Spleen (tissue), 11 donors: ENCODE data around the gene RAB12. TPM values are rescaled to one million over a fixed set of nuclear protein-coding genes. Genes with fewer than 3 reads are reported as not detected.
A peak's percentile ranks its signal among the peaks of the same experiment; 100 is the strongest.

Experiments
- DNase-seq: peaks from one replicate; pipeline ENCODE4 v3.0.0-alpha.2; 2020
- H3K27ac ChIP-seq, 8 donors: fragments of 200-600 bp; sonication (generic) in 7 of 8; 1 replicate in 4 of 8; 2 replicates in 4 of 8; pipeline versions ENCODE4 v1.5.0 to v1.8.0; 2016 to 2021; ENCODE audit warnings: inconsistent platforms in 4 of 8, mild to moderate bottlenecking in 4 of 8, moderate library complexity in 1 of 8
- H3K27me3 ChIP-seq, 7 donors: fragments of 200-600 bp; sonication (generic) in 6 of 7; replicated peaks in 1 of 7; 1 replicate in 4 of 7; 2 replicates in 3 of 7; pipeline versions ENCODE4 v1.5.0 to v1.8.0; 2016 to 2021; ENCODE audit warnings: inconsistent platforms in 3 of 7, mild to moderate bottlenecking in 1 of 7
- H3K36me3 ChIP-seq, 6 donors: fragments of 200-600 bp; sonication (generic) in 5 of 6; 1 replicate in 4 of 6; 2 replicates in 2 of 6; pipeline versions ENCODE4 v1.5.0 to v1.8.0; 2016 to 2021; ENCODE audit warnings: inconsistent platforms in 2 of 6
- H3K4me1 ChIP-seq, 6 donors: fragments of 200-600 bp; sonication (generic) in 5 of 6; 1 replicate in 3 of 6; 2 replicates in 3 of 6; pipeline versions ENCODE4 v1.5.0 to v1.8.0; 2016 to 2021; ENCODE audit warnings: inconsistent platforms in 3 of 6
- H3K4me3 ChIP-seq, 8 donors: fragments of 200-600 bp; sonication (generic) in 7 of 8; 1 replicate in 4 of 8; 2 replicates in 4 of 8; pipeline versions ENCODE4 v1.5.0 to v1.8.0; 2016 to 2021; ENCODE audit warnings: inconsistent platforms in 4 of 8, mild to moderate bottlenecking in 4 of 8, moderate library complexity in 2 of 8
- H3K9me3 ChIP-seq, 8 donors: fragments of 200-600 bp; sonication (generic) in 7 of 8; 1 replicate in 4 of 8; 2 replicates in 4 of 8; pipeline versions ENCODE4 v1.5.0 to v1.8.0; 2016 to 2021; ENCODE audit warnings: inconsistent platforms in 4 of 8
- CTCF ChIP-seq, 11 experiments: fragments of 200-600 bp in 7 of 11; fragments of 450-650 bp in 4 of 11; sonication (generic) in 4 of 11; IDR thresholded peaks in 8 of 11; conservative IDR thresholded peaks in 3 of 11; 1 replicate in 7 of 11; 2 replicates in 4 of 11; pipeline versions ENCODE4 v1.4.0 to v1.8.0; 2016 to 2021; ENCODE audit warnings: antibody characterized with exemption in 11 of 11, inconsistent platforms in 4 of 11, mild to moderate bottlenecking in 1 of 11
- POLR2A ChIP-seq, 3 donors: fragments of 450-650 bp; IDR thresholded peaks; one replicate each; pipeline ENCODE4 v1.5.1; 2017; ENCODE audit warnings: antibody characterized with exemption in 3 of 3, mild to moderate bottlenecking in 1 of 3
- POLR2AphosphoS5 ChIP-seq, 3 donors: sonication (generic); formaldehyde crosslinking; IDR thresholded peaks; one replicate each; pipeline ENCODE4 v1.5.1; 2017; ENCODE audit warnings: antibody characterized with exemption in 3 of 3
- WGBS, 5 donors: extraction: QIAGEN DNeasy Blood & Tissue Kit in 3 of 5; methylation state at CpG; one replicate each; pipeline versions ENCODE4 v1.1.5 to v1.1.7; 2013 to 2018; 5-methylcytosine and 5-hydroxymethylcytosine counted together
- intact Hi-C: fragments of 100-400 bp; cut with DNase I; formaldehyde crosslinking; loops from one replicate; pipeline ENCODE4 v1.15.0; 2023; ENCODE audit warnings: low total_unique reads
- polyA plus RNA-seq, 3 donors: library from polyadenylated mRNA; stranded (reverse); fragments of 200-250 nt; gene quantifications; one replicate each; pipeline ENCODE4 v1.2.1, GENCODE V29; 2013
- total RNA-seq, 7 donors: library from RNA; depleted of rRNA in 3 of 7; stranded (reverse); fragments of >200 nt in 3 of 7; fragmentation: NEBNext Ultra II Directional in 4 of 7; extraction: Animal tissue kit (Norgen Biotek cat#: 25700) in 4 of 7; gene quantifications; one replicate each; pipeline versions ENCODE4 v1.1.0 to v1.2.1, GENCODE V29; 2016 to 2021
- donor health status: healthy with polysubstance abuse.
- donor health status: DM: no; HTN: no; CAD: no; lungs with moderate emphysema.
- donor health status: DM: no; HTN: no; CAD: no.
- donor health status: Bipolar disorder and iron deficiency.
- donor health status: healthy.
- donor health status: DM: no; HTN: no; CAD: no.
- donor health status: DM: yes; HTN: yes; CAD: no.

RAB12 gene
- total and polyA plus RNA-seq, 10 donors = 26.0 to 56.5 (median 41.3) TPM

- DNase-seq = no peak
- no peaks in the 10 kb centered on the region for H3K9me3 ChIP-seq
- TF ChIP-seq POLR2AphosphoS5 (IDR thresholded peaks at IDR 0.05) = no peak
- no peak for TF ChIP-seq CTCF (IDR thresholded peaks at IDR 0.05 in 8 of 11, conservative IDR thresholded peaks at IDR 0.05 in 3 of 11)
- no peak for TF ChIP-seq POLR2A (IDR thresholded peaks at IDR 0.05)
- H3K27ac ChIP-seq = no peak overlapping the region
- peaks cover 0 to 92% (median 55%) of the 10 kb centered on the region in 6 donors for H3K36me3 ChIP-seq
- intact Hi-C loops = no loop called here
- no peak overlapping the region for H3K4me3 ChIP-seq
- peaks cover 0 to 13% (median 0%) of the 10 kb centered on the region in 6 donors for H3K4me1 ChIP-seq
- no peaks in the 10 kb centered on the region for H3K27me3 ChIP-seq
- 91 to 100% (median 97%) methylated on average over 4 of the region's 4 CpGs for WGBS, 5 donors
Observed at GRCh38 chr18:8632386-8632785, 23.1 kb downstream of the RAB12 start.

DNA sequence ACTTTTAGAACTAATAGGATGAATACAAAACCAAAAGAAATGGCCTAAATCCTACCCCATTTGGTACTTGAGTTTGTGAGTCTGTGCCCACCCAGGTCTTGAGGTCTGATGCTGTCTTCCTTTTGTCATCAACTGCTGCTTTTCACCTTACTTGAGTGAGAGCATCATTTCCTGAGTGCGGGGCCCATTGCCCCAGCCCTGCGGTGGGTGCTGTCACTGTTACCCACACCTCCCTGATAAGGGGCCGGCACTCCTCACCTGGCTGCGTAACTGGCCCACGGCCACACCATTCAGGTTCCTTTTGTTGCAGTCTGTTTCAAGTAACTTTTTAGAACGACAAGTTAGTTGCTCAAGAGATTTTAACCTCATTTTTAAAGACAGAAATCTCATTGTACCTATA, 25.3 kb downstream of the RAB12 start:
- 85 to 94% (median 90%) methylated on average over 6 of the region's 6 CpGs for WGBS, 5 donors
- no peak overlapping the region for H3K4me3 ChIP-seq
- H3K9me3 ChIP-seq = no peaks in the 10 kb centered on the region
- intact Hi-C loops = no loop called here
- no peaks in the 10 kb centered on the region for H3K27me3 ChIP-seq
- no peak overlapping the region for H3K27ac ChIP-seq
- H3K36me3 ChIP-seq = peaks cover 0 to 99% (median 70%) of the 10 kb centered on the region in 6 donors
- DNase-seq = no peak
- H3K4me1 ChIP-seq = peaks cover 0 to 2% (median 0%) of the 10 kb centered on the region in 6 donors
- TF ChIP-seq POLR2A (IDR thresholded peaks at IDR 0.05) = no peak
- TF ChIP-seq POLR2AphosphoS5 (IDR thresholded peaks at IDR 0.05) = peak in 1 of 3 donors; percentile 22
- no peak for TF ChIP-seq CTCF (IDR thresholded peaks at IDR 0.05 in 8 of 11, conservative IDR thresholded peaks at IDR 0.05 in 3 of 11)

- TF ChIP-seq POLR2AphosphoS5 (IDR thresholded peaks at IDR 0.05) = no peak
- TF ChIP-seq CTCF (IDR thresholded peaks at IDR 0.05 in 8 of 11, conservative IDR thresholded peaks at IDR 0.05 in 3 of 11) = no peak
- TF ChIP-seq POLR2A (IDR thresholded peaks at IDR 0.05) = no peak
- H3K27me3 ChIP-seq = no peaks in the 10 kb centered on the region
- H3K9me3 ChIP-seq = no peaks in the 10 kb centered on the region
- no peak overlapping the region for H3K27ac ChIP-seq
- intact Hi-C loops = no loop called here
- DNase-seq = no peak
- no peaks in the 10 kb centered on the region for H3K4me1 ChIP-seq
- no peak overlapping the region for H3K4me3 ChIP-seq
- WGBS, 5 donors = 94 to 96% (median 95%) methylated on average over 3 of the region's 3 CpGs
- peaks cover 0 to 99% (median 71%) of the 10 kb centered on the region in 6 donors for H3K36me3 ChIP-seq
Observed at GRCh38 chr18:8635087-8635486, 25.9 kb downstream of the RAB12 start.

DNA sequence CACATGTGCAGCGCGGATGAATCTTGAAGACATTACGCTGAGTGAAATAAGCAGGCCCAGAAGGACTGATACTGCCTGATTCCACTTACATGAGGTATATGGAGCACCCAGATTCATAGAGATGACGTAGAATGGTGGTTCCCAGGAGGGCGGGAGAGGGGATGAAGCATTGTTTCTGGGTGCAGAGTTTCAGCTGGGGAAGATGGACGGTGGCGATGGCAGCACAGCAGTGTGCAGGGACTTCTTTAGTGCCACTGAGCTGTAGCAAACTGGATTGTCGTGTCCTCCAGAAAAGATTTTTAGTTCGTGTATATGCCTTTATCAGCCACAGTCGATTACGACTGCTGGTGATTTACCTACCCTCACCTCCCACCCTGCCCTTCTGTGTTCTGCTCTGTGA, 30.5 kb downstream of the RAB12 start:
- no peak for DNase-seq
- H3K4me1 ChIP-seq = no peaks in the 10 kb centered on the region
- no peak overlapping the region for H3K27ac ChIP-seq
- no peaks in the 10 kb centered on the region for H3K9me3 ChIP-seq
- no peaks in the 10 kb centered on the region for H3K27me3 ChIP-seq
- TF ChIP-seq POLR2A (IDR thresholded peaks at IDR 0.05) = no peak
- TF ChIP-seq CTCF (IDR thresholded peaks at IDR 0.05 in 8 of 11, conservative IDR thresholded peaks at IDR 0.05 in 3 of 11) = no peak
- TF ChIP-seq POLR2AphosphoS5 (IDR thresholded peaks at IDR 0.05) = no peak
- intact Hi-C loops = no loop called here
- 96 to 98% (median 96%) methylated on average over 11 of the region's 11 CpGs for WGBS, 5 donors
- H3K36me3 ChIP-seq = peaks cover 0 to 71% (median 53%) of the 10 kb centered on the region in 6 donors
- H3K4me3 ChIP-seq = no peak overlapping the region
